Esophagus (tissue), 2 donors: ENCODE results near the gene ZNF526. TPM values are rescaled to one million over a fixed set of nuclear protein-coding genes. Genes with fewer than 3 reads are reported as not detected.

Experiments used
- H3K27ac ChIP-seq, 2 donors: one replicate each; pipeline ENCODE4 v1.5.1; 2013; ENCODE audit warnings: low read depth in 2 of 2, mild to moderate bottlenecking in 2 of 2, inconsistent platforms in 1 of 2, low read length in 1 of 2, moderate library complexity in 1 of 2
- H3K27me3 ChIP-seq, 2 donors: one replicate each; pipeline ENCODE4 v1.6.1; 2013; ENCODE audit warnings: low read length in 2 of 2, control low read depth in 1 of 2, mild to moderate bottlenecking in 1 of 2; ENCODE audit not compliant: insufficient read depth in 2 of 2, control insufficient read depth in 1 of 2
- H3K36me3 ChIP-seq, 2 donors: one replicate each; pipeline ENCODE4 v1.6.1; 2013; ENCODE audit warnings: low read length in 1 of 2; ENCODE audit not compliant: control insufficient read depth in 2 of 2, insufficient read depth in 2 of 2
- H3K4me1 ChIP-seq, 2 donors: one replicate each; pipeline ENCODE4 v1.6.1; 2013; ENCODE audit warnings: low read length in 1 of 2; ENCODE audit not compliant: control insufficient read depth in 2 of 2, insufficient read depth in 2 of 2
- H3K4me3 ChIP-seq, 2 donors: one replicate each; pipeline ENCODE4 v1.5.1; 2013; ENCODE audit warnings: low read length in 2 of 2, mild to moderate bottlenecking in 2 of 2, low read depth in 1 of 2, moderate library complexity in 1 of 2
- H3K9me3 ChIP-seq, 2 donors: one replicate each; pipeline ENCODE4 v1.6.1; 2013; ENCODE audit warnings: mild to moderate bottlenecking in 2 of 2, low read depth in 1 of 2, low read length in 1 of 2, moderate library complexity in 1 of 2; ENCODE audit not compliant: control insufficient read depth in 2 of 2, insufficient read depth in 1 of 2
- WGBS, 2 donors: extraction: QIAGEN DNeasy Blood & Tissue Kit; methylation state at CpG; one replicate each; pipeline ENCODE4 v1.1.7; 2013; 5-methylcytosine and 5-hydroxymethylcytosine counted together
- polyA plus RNA-seq, 2 donors: library from polyadenylated mRNA; stranded (reverse); fragments of 200-250 nt; gene quantifications; one replicate each; pipeline ENCODE4 v1.2.3, GENCODE V29; 2013
- donor health status: healthy with polysubstance abuse.
- donor health status: Bipolar disorder and iron deficiency.

ZNF526 gene
- polyA plus RNA-seq, 2 donors = 2.3 to 3.6 TPM

- peak overlapping the region; percentile 82 to 96 for H3K27ac ChIP-seq
- 1 to 2% methylated on average over 74 to 79 of the region's 79 CpGs for WGBS, 2 donors
- peak overlapping the region; percentile 72 to 86 for H3K4me3 ChIP-seq
- H3K36me3 ChIP-seq = no peaks in the 10 kb centered on the region
- H3K9me3 ChIP-seq = no peaks in the 10 kb centered on the region
- no peaks in the 10 kb centered on the region for H3K27me3 ChIP-seq
- H3K4me1 ChIP-seq = peaks cover 9 to 12% of the 10 kb centered on the region in 2 donors
Measured at GRCh38 chr19:42216653-42217519, 3.2 kb upstream of the ZNF526 start.

GRCh38 chr19:42217520-42218437 is 2.3 kb upstream of the ZNF526 start, which contains the start of gene DEDD2:
DEDD2 (minus strand) TSS chr19:42217677; CDS start chr19:42217007, 670 bp downstream.
- no peaks in the 10 kb centered on the region for H3K27me3 ChIP-seq
- peak within 1 kb of the TSS; percentile 85 to 96 for H3K27ac ChIP-seq
- no peaks in the 10 kb centered on the region for H3K36me3 ChIP-seq
- peak within 1 kb of the TSS; percentile 72 to 86 for H3K4me3 ChIP-seq
- WGBS, 2 donors = 16 to 17% methylated on average over 57 of the region's 57 CpGs
- H3K4me1 ChIP-seq = peaks cover 9 to 12% of the 10 kb centered on the region in 2 donors
- no peaks in the 10 kb centered on the region for H3K9me3 ChIP-seq

- 1% methylated on average over 6 of the region's 6 CpGs for WGBS, 2 donors
- peaks cover 0 to 17% of the 10 kb centered on the region in 2 donors for H3K36me3 ChIP-seq
- H3K27me3 ChIP-seq = no peaks in the 10 kb centered on the region
- peaks cover 6 to 10% of the 10 kb centered on the region in 2 donors for H3K4me1 ChIP-seq
- H3K27ac ChIP-seq = peak overlapping the region; percentile 18 to 91
- H3K9me3 ChIP-seq = no peaks in the 10 kb centered on the region
- peak overlapping the region; percentile 70 to 73 for H3K4me3 ChIP-seq
Measured at GRCh38 chr19:42220751-42221097, 612 bp downstream of the ZNF526 start.

- no peaks in the 10 kb centered on the region for H3K27me3 ChIP-seq
- H3K36me3 ChIP-seq = peaks cover 16 to 43% of the 10 kb centered on the region in 2 donors
- H3K27ac ChIP-seq = no peak overlapping the region
- peaks cover 0 to 2% of the 10 kb centered on the region in 2 donors for H3K4me1 ChIP-seq
- H3K9me3 ChIP-seq = no peaks in the 10 kb centered on the region
- 95 to 96% methylated on average over 35 to 37 of the region's 37 CpGs for WGBS, 2 donors
- H3K4me3 ChIP-seq = no peak overlapping the region
Measured at GRCh38 chr19:42224940-42225717, 5.0 kb downstream of the ZNF526 start.

- H3K27ac ChIP-seq = no peak overlapping the region
- H3K27me3 ChIP-seq = no peaks in the 10 kb centered on the region
- no peaks in the 10 kb centered on the region for H3K9me3 ChIP-seq
- H3K4me1 ChIP-seq = peaks cover 0 to under 1% of the 10 kb centered on the region in 2 donors
- 95 to 97% methylated on average over 31 to 33 of the region's 33 CpGs for WGBS, 2 donors
- H3K4me3 ChIP-seq = no peak overlapping the region
- peaks cover 19 to 48% of the 10 kb centered on the region in 2 donors for H3K36me3 ChIP-seq
Measured at GRCh38 chr19:42225718-42226292, 5.7 kb downstream of the ZNF526 start.

- no peak overlapping the region for H3K4me3 ChIP-seq
- H3K36me3 ChIP-seq = peaks cover 24 to 51% of the 10 kb centered on the region in 2 donors
- WGBS, 2 donors = 60 to 65% methylated on average over 1 of the region's 1 CpG
- no peak overlapping the region for H3K27ac ChIP-seq
- H3K4me1 ChIP-seq = no peaks in the 10 kb centered on the region
- H3K27me3 ChIP-seq = no peaks in the 10 kb centered on the region
- no peaks in the 10 kb centered on the region for H3K9me3 ChIP-seq
Measured at GRCh38 chr19:42226886-42227285, 6.8 kb downstream of the ZNF526 start.

- H3K4me3 ChIP-seq = no peak overlapping the region
- H3K36me3 ChIP-seq = peaks cover 36 to 60% of the 10 kb centered on the region in 2 donors
- no peaks in the 10 kb centered on the region for H3K4me1 ChIP-seq
- WGBS, 2 donors = 68 to 79% methylated on average over 4 of the region's 4 CpGs
- no peaks in the 10 kb centered on the region for H3K9me3 ChIP-seq
- H3K27me3 ChIP-seq = no peaks in the 10 kb centered on the region
- no peak overlapping the region for H3K27ac ChIP-seq
Measured at GRCh38 chr19:42228641-42229040, 8.5 kb downstream of the ZNF526 start.

- peaks cover 36 to 63% of the 10 kb centered on the region in 2 donors for H3K36me3 ChIP-seq
- H3K4me3 ChIP-seq = no peak overlapping the region
- H3K4me1 ChIP-seq = peaks cover 0 to under 1% of the 10 kb centered on the region in 2 donors
- no peak overlapping the region for H3K27ac ChIP-seq
- 68 to 76% methylated on average over 4 of the region's 4 CpGs for WGBS, 2 donors
- H3K9me3 ChIP-seq = no peaks in the 10 kb centered on the region
- H3K27me3 ChIP-seq = no peaks in the 10 kb centered on the region
Measured at GRCh38 chr19:42229301-42229854, 9.3 kb downstream of the ZNF526 start.
